AG04449 (cell line): ENCODE data around the gene MYRIP.
A peak's percentile ranks its signal among the peaks of the same experiment; 100 is the strongest.

Experiments used
- CTCF ChIA-PET: fragments of 350-600 bp; formaldehyde crosslinking; extraction: SDS; loops from one replicate; lab custom pipeline; 2021; ENCODE audit warnings: antibody characterized with exemption; lab: Yijun Ruan, JAX
- POLR2A ChIA-PET: fragments of 400-600, 350-600 bp; formaldehyde crosslinking; extraction: SDS; loops from one replicate; lab custom pipeline; 2020; ENCODE audit warnings: antibody characterized with exemption, inconsistent platforms; lab: Yijun Ruan, JAX
- DNase-seq: peaks from one replicate; pipeline ENCODE4 v3.0.0-alpha.2; 2010; ENCODE audit warnings: low read depth, low spot score
- H3K4me3 ChIP-seq: 2 replicates; pipeline ENCODE4 v1.5.1; 2011; ENCODE audit warnings: low read depth, mild to moderate bottlenecking, control low read depth, low read length
- TF ChIP-seq, protein P1 (sequence below): IDR thresholded peaks from one replicate; pipeline ENCODE4 v1.5.1; 2011; ENCODE audit warnings: mild to moderate bottlenecking, moderate library complexity, low read length, control low read depth, inconsistent platforms; ENCODE audit not compliant: insufficient read depth; ENCODE audit errors: missing control alignments

The MYRIP gene

DNA sequence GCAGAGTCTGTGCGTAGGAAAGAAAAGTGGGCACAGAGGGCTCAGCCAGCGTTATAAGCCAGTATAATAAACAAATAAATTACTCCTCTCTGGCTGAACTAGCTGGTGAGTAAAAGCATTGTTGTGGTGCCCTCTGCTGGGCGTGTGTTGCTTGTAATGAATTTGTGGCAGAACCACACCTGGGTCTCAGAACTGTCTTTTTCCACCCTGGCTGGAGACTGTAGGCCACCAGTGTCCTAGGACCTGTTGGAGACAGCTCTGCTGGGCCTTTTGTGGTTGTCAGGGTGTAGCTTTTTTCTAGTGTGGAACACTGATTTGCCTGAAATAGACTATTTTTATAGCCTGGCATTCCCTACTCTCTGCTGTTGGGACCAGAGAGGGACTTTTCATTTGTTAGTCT is 369.6 kb downstream of the MYRIP start:
- peak; percentile 10 for DNase-seq
- POLR2A ChIA-PET, result no interaction called here
- TF ChIP-seq, protein P1, sequence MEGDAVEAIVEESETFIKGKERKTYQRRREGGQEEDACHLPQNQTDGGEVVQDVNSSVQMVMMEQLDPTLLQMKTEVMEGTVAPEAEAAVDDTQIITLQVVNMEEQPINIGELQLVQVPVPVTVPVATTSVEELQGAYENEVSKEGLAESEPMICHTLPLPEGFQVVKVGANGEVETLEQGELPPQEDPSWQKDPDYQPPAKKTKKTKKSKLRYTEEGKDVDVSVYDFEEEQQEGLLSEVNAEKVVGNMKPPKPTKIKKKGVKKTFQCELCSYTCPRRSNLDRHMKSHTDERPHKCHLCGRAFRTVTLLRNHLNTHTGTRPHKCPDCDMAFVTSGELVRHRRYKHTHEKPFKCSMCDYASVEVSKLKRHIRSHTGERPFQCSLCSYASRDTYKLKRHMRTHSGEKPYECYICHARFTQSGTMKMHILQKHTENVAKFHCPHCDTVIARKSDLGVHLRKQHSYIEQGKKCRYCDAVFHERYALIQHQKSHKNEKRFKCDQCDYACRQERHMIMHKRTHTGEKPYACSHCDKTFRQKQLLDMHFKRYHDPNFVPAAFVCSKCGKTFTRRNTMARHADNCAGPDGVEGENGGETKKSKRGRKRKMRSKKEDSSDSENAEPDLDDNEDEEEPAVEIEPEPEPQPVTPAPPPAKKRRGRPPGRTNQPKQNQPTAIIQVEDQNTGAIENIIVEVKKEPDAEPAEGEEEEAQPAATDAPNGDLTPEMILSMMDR, result peak; percentile 73
- CTCF ChIA-PET, result interaction anchor here (0.7 to 6.3 kb wide), 47 partner anchors 9 to 730 kb away, joined by 3 to 60 read pairs (median 5); partner anchors contain the start of gene MYRIP
- H3K4me3 ChIP-seq, result no peak overlapping the region

DNA sequence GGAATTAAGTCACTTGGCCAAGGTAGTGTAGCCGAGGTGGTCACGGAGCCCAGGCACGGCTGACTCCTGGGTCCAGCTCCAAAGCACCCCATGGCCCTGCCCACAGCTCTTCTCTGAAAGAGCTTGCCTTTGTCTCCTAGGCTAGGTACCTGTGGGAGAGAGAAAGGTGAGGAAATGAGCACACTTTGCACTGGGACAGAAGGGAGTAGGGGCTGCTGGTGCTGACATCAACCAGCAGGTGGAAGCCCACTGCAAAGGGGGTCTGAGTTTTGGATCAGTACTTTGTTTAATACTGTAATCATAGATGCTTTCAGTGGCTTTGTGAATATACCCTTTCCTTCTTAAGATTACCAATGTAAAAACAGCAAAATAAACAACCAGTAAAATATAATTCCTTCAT is 371.8 kb downstream of the MYRIP start:
- POLR2A ChIA-PET, result no interaction called here
- CTCF ChIA-PET, result interaction anchor here (0.7 to 6.3 kb wide), 16 partner anchors 11 to 639 kb away, joined by 3 to 60 read pairs (median 8); no protein-coding TSS in a partner anchor
- TF ChIP-seq, protein P1, result no peak
- no peak for DNase-seq
- no peak overlapping the region for H3K4me3 ChIP-seq

DNA sequence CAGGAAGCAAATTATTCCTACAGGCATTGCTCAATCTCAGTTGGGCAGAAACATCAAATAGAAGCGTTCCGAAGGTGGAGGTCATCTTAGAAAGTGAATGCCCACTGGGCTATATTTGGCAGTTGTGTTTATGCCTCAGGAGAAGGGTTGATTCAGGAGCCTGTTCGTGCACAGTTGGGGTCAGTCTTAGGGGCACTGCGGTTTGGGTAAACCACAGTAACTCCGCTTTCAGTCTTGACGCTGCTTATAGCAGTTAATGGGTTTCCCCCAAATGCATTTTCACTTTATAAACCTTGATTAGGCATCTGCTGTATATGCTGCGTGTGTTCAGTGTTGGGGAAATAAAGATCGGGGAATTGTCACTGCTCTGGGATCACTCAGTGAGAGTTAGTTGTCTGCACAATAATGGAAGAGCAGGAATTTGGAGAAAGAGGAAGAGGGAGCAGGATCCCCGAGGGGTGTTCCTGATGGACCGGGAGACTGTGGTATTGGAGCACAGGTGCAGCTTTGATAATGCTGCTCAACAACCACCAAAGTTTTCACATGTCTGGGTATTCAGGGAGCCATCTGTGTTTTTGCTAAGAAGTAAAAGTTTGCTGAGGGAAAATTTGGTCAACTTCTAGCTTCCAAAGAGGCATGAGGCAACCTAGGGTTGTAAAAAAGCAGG is 375.8 kb downstream of the MYRIP start:
- TF ChIP-seq, protein P1, result no peak
- no peak overlapping the region for H3K4me3 ChIP-seq
- ChIA-PET POLR2A (no interaction called here), CTCF (interaction anchor here (0.8 to 13.4 kb wide), 2 partner anchors 126 to 462 kb away, joined by 3 to 455 read pairs; partner anchors contain the start of gene EIF1B)
- DNase-seq, result no peak

DNA sequence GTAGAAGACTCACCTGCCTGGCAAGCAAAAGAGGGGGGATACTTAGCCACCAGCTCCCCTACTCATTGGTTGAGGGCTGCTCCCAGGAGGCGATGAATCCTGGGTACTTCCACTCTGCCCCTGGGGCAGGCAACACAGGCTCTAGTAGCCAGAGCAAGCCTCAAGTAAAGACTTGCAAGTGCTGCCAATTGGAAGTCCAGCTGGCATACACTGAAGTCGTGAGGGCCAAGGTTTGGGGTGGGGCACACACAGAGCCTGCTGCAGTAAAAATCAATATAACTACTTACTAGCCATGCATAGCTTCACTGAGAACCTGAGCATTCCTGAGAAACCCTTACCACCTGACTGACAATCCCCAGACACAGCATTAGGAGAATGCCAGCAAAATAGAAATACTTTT is 377.1 kb downstream of the MYRIP start:
- DNase-seq, result no peak
- TF ChIP-seq, protein P1, result no peak
- ChIA-PET CTCF (interaction anchor here (2.7 to 13.4 kb wide), 2 partner anchors 8 to 125 kb away, joined by 12 to 455 read pairs; partner anchors contain the start of gene EIF1B), POLR2A (no interaction called here)
- no peak overlapping the region for H3K4me3 ChIP-seq

DNA sequence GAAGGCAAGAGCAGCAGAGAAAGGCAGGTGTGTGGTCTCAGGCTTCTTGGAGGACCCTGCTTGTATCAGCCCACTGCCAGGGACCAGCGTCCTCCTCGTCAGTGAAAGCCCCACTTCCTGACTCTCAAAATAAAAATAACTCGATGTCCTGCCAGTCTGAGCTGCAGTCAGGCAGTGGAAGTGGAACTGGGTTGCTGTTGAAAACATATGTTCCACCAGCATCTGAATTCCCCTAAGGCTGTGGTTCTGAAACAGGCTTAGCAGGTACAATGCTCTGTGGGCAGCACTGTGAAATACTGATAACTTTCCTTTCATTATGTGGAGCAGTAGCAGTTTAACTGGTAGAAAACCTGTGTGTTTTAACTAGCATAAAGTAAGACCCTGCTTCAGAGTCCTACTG is 378.5 kb downstream of the MYRIP start:
- POLR2A ChIA-PET, result no interaction called here
- TF ChIP-seq, protein P1, result no peak
- no peak for DNase-seq
- no peak overlapping the region for H3K4me3 ChIP-seq
- CTCF ChIA-PET, result interaction anchor here (2.7 to 13.4 kb wide), 2 partner anchors 9 to 124 kb away, joined by 12 to 455 read pairs; partner anchors contain the start of gene EIF1B

DNA sequence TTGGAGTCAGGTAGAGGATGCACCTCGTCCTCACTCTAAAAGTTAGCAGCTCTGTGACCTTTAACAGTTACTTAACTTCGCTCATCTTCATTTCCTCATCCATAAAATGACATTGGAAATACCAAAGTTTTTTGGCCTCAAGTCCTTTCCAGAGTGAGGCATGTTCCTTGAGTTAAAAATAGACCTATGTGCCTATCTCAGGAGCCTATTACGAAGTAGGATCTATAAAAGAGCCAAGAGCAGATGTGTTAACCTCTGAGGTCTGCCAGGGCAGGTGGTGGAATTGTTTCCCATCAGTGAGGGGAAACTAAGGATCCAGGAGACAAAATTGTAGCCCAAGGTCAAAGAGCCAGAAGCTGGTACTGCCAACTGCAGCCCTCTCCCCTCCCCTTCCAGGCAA is 379.7 kb downstream of the MYRIP start:
- H3K4me3 ChIP-seq, result no peak overlapping the region
- POLR2A ChIA-PET, result no interaction called here
- DNase-seq, result no peak
- CTCF ChIA-PET, result interaction anchor here (2.7 to 13.4 kb wide), 2 partner anchors 10 to 123 kb away, joined by 12 to 455 read pairs; partner anchors contain the start of gene EIF1B
- TF ChIP-seq, protein P1, result no peak
